Kidney (tissue), 14 donors: Measurements from ENCODE around the gene CHTF8. TPM values are rescaled to one million over a fixed set of nuclear protein-coding genes. Genes with fewer than 3 reads are reported as not detected.
A peak's percentile ranks its signal among the peaks of the same experiment; 100 is the strongest.

Experiments used
- DNase-seq, 5 donors: peaks; one replicate each; pipeline ENCODE4 v3.0.0-alpha.2; 2013 to 2020
- FAIRE-seq: peaks from 2 replicates; lab custom pipeline; 2012; peaks lifted over from hg19 to GRCh38; lab: Jason Lieb, UNC
- H3K27ac ChIP-seq, 2 donors: one replicate each; pipeline ENCODE4 v1.7.0; 2013; ENCODE audit warnings: low read depth in 2 of 2, low read length in 2 of 2, inconsistent platforms in 1 of 2
- H3K27me3 ChIP-seq: one replicate; pipeline ENCODE4 v1.7.1; 2013; ENCODE audit warnings: low read length, inconsistent platforms; ENCODE audit not compliant: control insufficient read depth, insufficient read depth
- H3K36me3 ChIP-seq, 3 donors: one replicate each; pipeline versions ENCODE4 v1.7.0 to v1.7.1; 2013; ENCODE audit warnings: low read length in 3 of 3, control low read depth in 1 of 3, inconsistent platforms in 1 of 3; ENCODE audit not compliant: insufficient read depth in 3 of 3, control insufficient read depth in 2 of 3
- H3K4me1 ChIP-seq, 3 donors: one replicate each; pipeline versions ENCODE4 v1.7.0 to v1.7.1; 2013; ENCODE audit warnings: low read length in 3 of 3, inconsistent platforms in 1 of 3, low read depth in 1 of 3; ENCODE audit not compliant: control insufficient read depth in 2 of 3, insufficient read depth in 2 of 3
- H3K4me3 ChIP-seq, 3 donors: one replicate each; pipeline versions ENCODE4 v1.7.0 to v1.8.1; 2013; ENCODE audit warnings: low read length in 3 of 3, control low read depth in 1 of 3, inconsistent platforms in 1 of 3
- H3K9ac ChIP-seq, 3 donors: one replicate each; pipeline versions ENCODE4 v1.7.0 to v1.7.1; 2013; ENCODE audit warnings: low read length in 3 of 3, control low read depth in 1 of 3, inconsistent platforms in 1 of 3
- H3K9me3 ChIP-seq, 3 donors: one replicate each; pipeline versions ENCODE4 v1.7.0 to v1.7.1; 2013; ENCODE audit warnings: low read length in 3 of 3, control low read depth in 1 of 3, inconsistent platforms in 1 of 3; ENCODE audit not compliant: control insufficient read depth in 2 of 3, insufficient read depth in 1 of 3
- CTCF ChIP-seq: IDR thresholded peaks from 3 replicates; pipeline ENCODE4 v1.5.1; 2012; ENCODE audit warnings: mild to moderate bottlenecking, moderate library complexity, borderline replicate concordance; ENCODE audit not compliant: insufficient read depth; ENCODE audit errors: extremely low read depth
- intact Hi-C: fragments of 100-400 bp; cut with DNase I; formaldehyde crosslinking; loops from one replicate; pipeline ENCODE4 v1.11.1; 2022
- polyA plus RNA-seq: library from polyadenylated mRNA; stranded (reverse); fragments of 350-450 nt; fragmentation: Illumina TruSeq; extraction: RNeasy Lipid Tissue Mini Kit (QIAGEN cat#74804); gene quantifications from one replicate; pipeline ENCODE4 v1.2.3, GENCODE V29; 2014; ENCODE audit warnings: low read depth, low replicate concordance; ENCODE audit not compliant: insufficient read depth
- total RNA-seq: library from RNA; stranded (reverse); fragmentation: NEBNext Ultra II Directional; extraction: Animal tissue kit (Norgen Biotek cat#: 25700); gene quantifications from one replicate; pipeline ENCODE4 v1.2.1, GENCODE V29; 2021
- donor health status: control.
- donor health status: control.
- donor health status: control.
- donor health status: control.
- donor health status: control.
- donor health status: DM: yes; HTN: yes; CAD: no.
- donor health status: Normal renal cell carcinoma (clear cell type).

CHTF8 gene
- total and polyA plus RNA-seq, 2 donors from 2014 or later: 124 to 163 TPM

GRCh38 chr16:69100071-69100691 is 32.2 kb downstream of the CHTF8 start:
- Histone ChIP-seq H3K9ac (peak overlapping the region in 1 of 3 donors; percentile 46), H3K36me3 (no peaks in the 10 kb centered on the region), H3K27me3 (no peaks in the 10 kb centered on the region), H3K4me1 (peaks cover 0 to 11% (median 9%) of the 10 kb centered on the region in 3 donors), H3K4me3 (peak overlapping the region in 1 of 3 donors; percentile 38), H3K9me3 (no peaks in the 10 kb centered on the region), H3K27ac (peak overlapping the region; percentile 35 to 81)
- no peak for TF ChIP-seq CTCF
- DNase-seq (peak in 4 of 5 donors; percentile 59 to 81 (median 68)), FAIRE-seq (no peak)
- intact Hi-C loops: no loop called here

GRCh38 chr16:69095193-69095592 is 37.2 kb downstream of the CHTF8 start:
- H3K27ac ChIP-seq: no peak overlapping the region
- H3K36me3 ChIP-seq: no peaks in the 10 kb centered on the region
- H3K9me3 ChIP-seq: no peaks in the 10 kb centered on the region
- no peak for DNase-seq
- H3K9ac ChIP-seq: no peak overlapping the region
- H3K4me1 ChIP-seq: peaks cover 0 to 5% (median 0%) of the 10 kb centered on the region in 3 donors
- H3K27me3 ChIP-seq: no peaks in the 10 kb centered on the region
- no peak for FAIRE-seq
- no peak for TF ChIP-seq CTCF
- intact Hi-C loops: no loop called here
- no peak overlapping the region for H3K4me3 ChIP-seq

- no peak for TF ChIP-seq CTCF
These were observed 37.9 kb downstream of the CHTF8 start for GRCh38 chr16:69094501-69094900.

More at GRCh38 chr16:69094501-69094900, 37.9 kb downstream of the CHTF8 start:
- Histone ChIP-seq H3K36me3 (no peaks in the 10 kb centered on the region), H3K27ac (no peak overlapping the region), H3K9ac (no peak overlapping the region), H3K27me3 (no peaks in the 10 kb centered on the region), H3K9me3 (no peaks in the 10 kb centered on the region), H3K4me3 (no peak overlapping the region), H3K4me1 (peaks cover 0 to under 1% (median 0%) of the 10 kb centered on the region in 3 donors)
- intact Hi-C loops: no loop called here
- DNase-seq (no peak), FAIRE-seq (no peak)
